SK-MEL-5 (cell line): Measurements from ENCODE around the gene SLC9B2. TPM values are rescaled to one million over a fixed set of nuclear protein-coding genes. Genes with fewer than 3 reads are reported as not detected.

Experiments used
- DNase-seq: peaks from one replicate; pipeline ENCODE4 v3.0.0-alpha.2; 2016; ENCODE audit warnings: low read depth, low spot score
- in situ Hi-C: cut with HindIII; loops from 2 replicates; pipeline ENCODE4 v1.10.0; 2016; ENCODE audit warnings: low sequenced_read_pairs, high pct_unique_total_duplicates, low pct_unique_long_range_greater_than_20kb
- total RNA-seq: library from RNA; depleted of rRNA; stranded (reverse); fragments of >200 nt; shearing (Covaris generic); gene quantifications from 2 replicates; pipeline ENCODE4 v1.2.3, GENCODE V29; 2014

The SLC9B2 gene
- total RNA-seq, 1 experiment from 2014 or later: 9.1 TPM

GRCh38 chr4:103089481-103089880 is 12.9 kb upstream of the SLC9B2 start:
- in situ Hi-C loops: no loop called here
- no peak for DNase-seq

- in situ Hi-C loops: no loop called here
- no peak for DNase-seq
Measured at GRCh38 chr4:103086551-103086950, 10.0 kb upstream of the SLC9B2 start.

GRCh38 chr4:103085555-103086196 is 9.1 kb upstream of the SLC9B2 start:
- in situ Hi-C loops: no loop called here
- no peak for DNase-seq

DNA sequence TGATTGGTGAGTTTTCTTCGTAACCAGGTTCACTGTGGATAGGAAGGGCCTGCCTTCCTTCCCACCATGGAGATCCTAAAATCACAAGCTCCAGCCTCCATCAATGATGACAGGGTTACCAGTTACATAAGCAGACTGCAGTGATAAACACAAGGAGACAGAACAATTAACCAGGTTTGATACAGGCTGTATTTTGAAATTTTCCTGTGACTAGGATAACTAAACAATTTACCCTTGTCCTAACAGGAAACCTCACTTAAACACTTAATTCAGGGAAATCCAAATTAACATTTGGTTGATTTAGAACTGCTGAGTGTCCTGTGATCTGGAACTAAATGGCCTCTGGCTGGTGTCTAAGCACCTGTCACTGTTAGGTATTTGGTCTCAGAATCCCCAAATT is 3.1 kb upstream of the SLC9B2 start:
- in situ Hi-C loops: no loop called here
- no peak for DNase-seq

GRCh38 chr4:103075894-103076746 is 441 bp downstream of the SLC9B2 start:
- DNase-seq: peak; percentile 27
- in situ Hi-C loops: no loop called here

GRCh38 chr4:103075435-103075893 is 1.1 kb downstream of the SLC9B2 start:
- no peak for DNase-seq
- in situ Hi-C loops: no loop called here

DNA sequence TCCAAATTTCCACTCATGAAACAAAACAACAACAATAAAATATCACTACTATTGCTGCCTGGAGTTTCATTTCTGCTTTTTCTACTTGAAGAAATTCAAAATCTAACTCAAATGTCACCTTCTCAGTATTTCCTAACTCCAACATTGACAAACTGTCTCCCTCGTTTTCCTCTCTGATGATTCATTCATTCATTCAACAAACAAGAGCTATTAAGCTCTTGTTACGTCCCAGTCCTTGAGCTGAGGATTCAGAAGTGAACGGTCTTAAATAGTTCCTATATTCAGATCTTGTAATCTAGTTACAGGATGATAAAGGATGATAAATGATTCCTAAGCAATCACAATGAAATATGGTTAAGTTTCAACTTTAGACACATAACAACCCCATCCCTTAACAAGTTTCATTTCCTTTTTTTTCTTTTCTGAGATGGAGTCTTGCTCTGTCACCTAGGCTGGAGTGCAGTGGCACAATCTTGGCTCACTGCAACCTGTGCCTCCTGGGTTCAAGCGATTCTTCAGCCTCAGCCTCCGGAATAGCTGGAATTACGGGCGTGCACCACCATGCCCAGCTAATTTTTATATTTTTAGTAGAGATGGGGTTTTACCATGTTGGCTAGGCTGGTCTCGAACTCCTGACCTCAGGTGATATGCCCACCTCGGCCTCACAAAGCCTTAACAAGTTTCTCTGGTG is 1.7 kb downstream of the SLC9B2 start:
- DNase-seq: no peak
- in situ Hi-C loops: no loop called here

DNA sequence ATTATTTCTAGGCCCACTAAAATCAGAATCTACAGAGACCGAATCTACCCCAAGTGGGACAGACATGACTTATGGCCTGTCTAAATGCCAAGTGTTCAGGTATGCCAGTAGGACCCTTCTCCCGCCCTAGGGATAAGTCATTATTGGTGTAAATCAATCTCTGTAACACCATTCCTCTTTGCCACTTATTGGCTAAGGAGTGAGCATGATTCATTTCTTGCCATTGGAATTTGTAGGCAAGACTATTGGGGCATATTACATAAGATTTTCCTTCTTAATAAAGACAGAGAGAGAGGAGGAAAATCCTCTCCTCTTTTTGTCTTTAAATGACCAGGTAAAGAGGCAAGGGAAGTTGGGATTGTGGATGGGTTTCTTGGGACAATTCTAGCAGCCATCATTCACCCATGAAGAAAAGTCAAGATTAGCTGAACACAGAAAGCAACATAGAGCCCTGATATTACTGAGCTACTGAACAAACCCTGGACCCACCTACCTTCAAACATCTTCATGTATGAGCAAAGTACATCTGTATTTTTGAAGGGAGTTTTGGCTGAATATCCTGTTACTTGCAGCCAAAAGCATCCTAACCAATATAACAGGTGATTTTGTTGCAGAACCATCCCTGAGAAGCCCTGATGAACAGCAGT is 2.6 kb downstream of the SLC9B2 start:
- no peak for DNase-seq
- in situ Hi-C loops: no loop called here

GRCh38 chr4:103067841-103068547 is 8.6 kb downstream of the SLC9B2 start:
- DNase-seq: no peak
- in situ Hi-C loops: no loop called here

DNA sequence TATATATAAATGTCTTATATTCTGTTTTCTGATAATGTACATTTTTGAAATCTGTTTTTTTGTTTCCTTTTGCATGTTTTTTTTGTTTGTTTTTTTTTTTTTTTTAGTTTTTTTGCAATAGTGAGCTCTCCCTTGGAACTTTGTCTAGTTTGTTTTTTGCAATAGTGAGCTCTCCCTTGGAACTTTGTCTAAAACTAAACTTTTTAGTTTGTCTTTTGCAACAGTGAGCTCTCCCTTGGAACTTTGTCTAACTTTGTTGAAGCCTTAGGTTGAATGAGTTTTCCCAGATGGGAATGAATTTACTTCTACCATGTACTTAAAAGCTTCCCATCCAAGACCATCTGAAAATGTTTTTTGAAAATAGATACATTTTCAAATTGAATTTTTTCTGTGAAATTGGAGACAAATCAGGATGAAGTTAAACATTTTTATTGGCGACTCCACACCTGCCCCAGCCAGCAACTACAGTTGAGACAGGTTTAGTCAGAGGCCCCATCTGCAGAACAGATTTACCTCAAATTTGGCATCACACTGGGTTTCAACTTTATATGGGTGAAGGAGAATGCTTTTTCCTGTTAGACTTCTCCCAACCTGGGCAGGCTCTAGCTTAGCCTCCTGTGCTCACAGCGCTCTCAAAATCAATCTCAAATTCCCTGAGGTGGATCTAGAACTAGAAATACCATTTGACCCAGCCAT is 16.0 kb downstream of the SLC9B2 start:
- in situ Hi-C loops: no loop called here

GRCh38 chr4:103054030-103054429 is 22.5 kb downstream of the SLC9B2 start:
- DNase-seq: no peak
- in situ Hi-C loops: no loop called here

More for the DNA sequence above, 16.0 kb downstream of the SLC9B2 start:
- DNase-seq: no peak

DNA sequence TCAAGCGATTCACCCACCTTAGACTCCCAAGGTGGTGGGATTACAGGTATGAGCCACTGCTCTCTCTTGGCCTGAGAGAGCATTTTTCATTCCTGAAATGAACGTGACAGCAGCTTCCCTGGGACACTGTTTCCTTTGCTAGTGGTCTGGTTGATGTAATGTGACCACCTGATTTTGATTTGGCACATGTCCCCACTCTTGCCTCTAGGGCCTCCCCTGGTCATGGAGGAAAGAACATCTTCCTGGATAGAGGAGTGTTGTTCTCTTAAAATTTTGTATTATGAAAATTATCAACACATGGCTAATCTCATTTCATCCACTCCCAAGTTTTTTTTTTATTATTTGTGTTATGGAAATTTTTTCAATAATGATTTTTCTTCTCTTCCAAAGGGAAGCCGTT is 23.8 kb downstream of the SLC9B2 start:
- peak; percentile 24 for DNase-seq
- in situ Hi-C loops: no loop called here

DNA sequence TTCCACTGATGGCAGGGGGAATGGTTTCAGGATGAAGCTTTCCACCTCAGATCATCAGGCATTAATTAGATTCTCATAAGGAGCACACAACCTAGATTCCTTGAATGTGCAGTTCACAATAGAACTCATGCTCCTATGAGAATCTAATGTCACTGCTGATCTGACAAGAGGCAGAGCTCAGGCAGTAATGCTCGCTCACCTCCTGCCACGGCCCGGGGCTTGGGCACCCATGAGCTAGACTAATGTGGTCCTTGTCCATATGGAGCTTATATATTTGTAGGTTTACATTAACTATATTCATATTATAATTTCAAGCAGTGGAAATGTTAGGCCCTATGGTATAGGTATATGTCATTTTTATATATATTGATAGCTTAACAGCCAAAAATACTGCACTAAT is 24.4 kb downstream of the SLC9B2 start:
- DNase-seq: no peak
- in situ Hi-C loops: no loop called here

DNA sequence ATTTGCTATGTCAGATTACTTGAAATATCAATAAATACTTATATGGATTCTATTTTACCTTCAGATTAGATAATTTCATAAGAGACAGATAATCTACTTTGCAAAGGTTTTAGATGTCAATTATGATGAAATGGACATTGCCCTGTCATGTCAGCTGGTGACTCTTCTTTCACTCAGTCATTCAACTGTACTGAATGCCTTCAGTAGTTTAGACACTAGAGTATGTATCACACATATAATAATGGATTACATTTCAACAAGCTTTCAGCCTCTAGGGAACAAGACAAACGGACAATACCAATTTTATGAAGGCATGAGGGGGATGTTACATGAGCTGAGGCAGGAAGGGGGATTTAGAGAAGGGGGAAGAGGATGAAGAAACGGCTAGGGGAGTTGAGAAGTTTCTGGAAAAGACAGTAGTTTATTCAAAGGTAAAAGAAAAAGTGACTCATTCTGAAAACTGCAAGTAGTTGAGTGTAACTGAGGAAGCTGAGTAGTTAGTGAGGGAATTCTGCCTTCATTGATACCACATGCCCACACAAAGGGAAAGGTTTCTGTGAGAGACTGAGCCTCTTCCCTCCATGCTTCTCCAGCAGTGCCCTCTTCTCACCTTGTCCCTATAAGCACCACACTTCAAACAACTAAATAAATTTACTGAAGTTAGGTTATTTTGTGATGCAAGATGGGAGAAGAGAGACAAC is 25.7 kb downstream of the SLC9B2 start:
- no peak for DNase-seq
- in situ Hi-C loops: no loop called here

DNA sequence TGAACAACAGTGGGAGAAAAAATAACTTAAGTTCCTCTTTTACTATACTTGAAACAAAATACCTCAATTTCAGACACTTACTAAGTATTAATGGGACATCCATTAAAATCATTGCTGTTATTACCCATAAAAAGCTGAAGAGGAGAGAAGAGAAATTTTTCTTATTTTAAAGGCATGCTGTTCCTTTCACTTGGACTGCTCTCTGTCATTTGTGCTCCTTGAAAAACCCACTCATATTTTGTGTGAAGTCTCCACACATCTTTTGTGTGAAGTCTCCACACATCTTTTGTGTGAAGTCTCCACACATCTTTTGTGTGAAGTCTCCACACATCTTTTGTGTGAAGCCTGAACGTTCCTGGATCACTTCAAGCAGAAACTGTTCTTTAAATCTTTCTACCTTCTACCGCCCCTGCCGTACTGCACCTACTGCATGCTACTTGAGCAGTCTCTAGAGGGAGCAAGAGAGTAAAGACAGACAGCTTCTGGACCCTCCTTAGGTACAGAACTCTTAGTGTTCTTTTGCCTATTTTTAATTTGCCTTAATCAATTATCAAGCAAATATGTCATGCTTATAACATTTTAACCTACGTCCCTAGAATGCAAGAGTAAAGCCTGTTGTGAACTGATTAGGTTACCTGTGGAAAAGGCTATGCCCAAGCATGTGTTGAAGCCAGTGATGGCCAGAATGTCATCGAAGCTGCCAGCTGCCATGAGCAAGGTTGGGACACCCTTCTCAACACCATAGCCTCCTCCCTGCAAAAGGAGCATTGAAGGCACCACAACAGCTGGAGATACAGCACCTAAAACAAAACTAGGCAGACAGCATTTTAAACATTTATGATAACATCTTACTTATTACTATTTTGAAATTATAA is 29.9 kb downstream of the SLC9B2 start:
- DNase-seq: peak; percentile 70

More for the DNA sequence above, 29.9 kb downstream of the SLC9B2 start:
- in situ Hi-C loops: no loop called here
